NB4 (cell line): Measurements from ENCODE around the gene ARID1B.

Experiments
- DNase-seq: peaks from one replicate; pipeline ENCODE4 v3.0.0; 2010; ENCODE audit warnings: low read depth
- H3K4me3 ChIP-seq: one replicate; pipeline ENCODE4 v1.5.1; 2011; ENCODE audit warnings: mild to moderate bottlenecking, low read depth, low read length, moderate library complexity
- MYC ChIP-seq: IDR thresholded peaks from 2 replicates; pipeline ENCODE4 v1.6.1; 2011; ENCODE audit warnings: low read depth, low read length
- POLR2A ChIP-seq: IDR thresholded peaks from 2 replicates; pipeline ENCODE4 v1.6.1; 2011; ENCODE audit warnings: mild to moderate bottlenecking; ENCODE audit not compliant: insufficient read length; ENCODE audit errors: extremely low read depth
- TF ChIP-seq, protein P1 (sequence below): IDR thresholded peaks from 2 replicates; pipeline ENCODE4 v1.6.1; 2011; ENCODE audit warnings: low read depth, low read length
- TF ChIP-seq, protein P2 (sequence below): IDR thresholded peaks from one replicate; pipeline ENCODE4 v1.5.1; 2012; ENCODE audit warnings: low read depth, low read length

The ARID1B gene

DNA sequence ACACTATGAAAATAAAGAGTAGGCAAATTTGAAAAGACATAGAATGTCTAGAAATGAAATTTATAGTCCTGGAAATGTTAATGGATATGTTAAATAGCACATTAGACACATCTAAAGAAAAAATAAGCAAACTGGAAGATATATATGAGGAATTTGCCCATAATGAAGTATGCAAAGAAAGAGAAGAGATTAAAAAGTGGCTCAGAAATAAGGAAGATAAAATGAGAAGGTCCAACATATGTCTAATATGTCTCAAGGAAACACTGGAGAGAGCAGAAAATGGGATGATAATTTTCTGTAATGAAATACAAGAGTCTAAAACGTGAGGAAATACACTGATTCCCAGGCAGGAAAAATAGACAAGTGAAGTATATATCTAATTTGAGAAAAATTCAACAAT, 36.6 kb upstream of the ARID1B start:
- TF ChIP-seq, protein P1, sequence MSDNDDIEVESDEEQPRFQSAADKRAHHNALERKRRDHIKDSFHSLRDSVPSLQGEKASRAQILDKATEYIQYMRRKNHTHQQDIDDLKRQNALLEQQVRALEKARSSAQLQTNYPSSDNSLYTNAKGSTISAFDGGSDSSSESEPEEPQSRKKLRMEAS: no peak
- TF ChIP-seq MYC: no peak
- TF ChIP-seq POLR2A: no peak
- TF ChIP-seq, protein P2, sequence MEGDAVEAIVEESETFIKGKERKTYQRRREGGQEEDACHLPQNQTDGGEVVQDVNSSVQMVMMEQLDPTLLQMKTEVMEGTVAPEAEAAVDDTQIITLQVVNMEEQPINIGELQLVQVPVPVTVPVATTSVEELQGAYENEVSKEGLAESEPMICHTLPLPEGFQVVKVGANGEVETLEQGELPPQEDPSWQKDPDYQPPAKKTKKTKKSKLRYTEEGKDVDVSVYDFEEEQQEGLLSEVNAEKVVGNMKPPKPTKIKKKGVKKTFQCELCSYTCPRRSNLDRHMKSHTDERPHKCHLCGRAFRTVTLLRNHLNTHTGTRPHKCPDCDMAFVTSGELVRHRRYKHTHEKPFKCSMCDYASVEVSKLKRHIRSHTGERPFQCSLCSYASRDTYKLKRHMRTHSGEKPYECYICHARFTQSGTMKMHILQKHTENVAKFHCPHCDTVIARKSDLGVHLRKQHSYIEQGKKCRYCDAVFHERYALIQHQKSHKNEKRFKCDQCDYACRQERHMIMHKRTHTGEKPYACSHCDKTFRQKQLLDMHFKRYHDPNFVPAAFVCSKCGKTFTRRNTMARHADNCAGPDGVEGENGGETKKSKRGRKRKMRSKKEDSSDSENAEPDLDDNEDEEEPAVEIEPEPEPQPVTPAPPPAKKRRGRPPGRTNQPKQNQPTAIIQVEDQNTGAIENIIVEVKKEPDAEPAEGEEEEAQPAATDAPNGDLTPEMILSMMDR: no peak
- no peak overlapping the region for H3K4me3 ChIP-seq
- DNase-seq: no peak

DNA sequence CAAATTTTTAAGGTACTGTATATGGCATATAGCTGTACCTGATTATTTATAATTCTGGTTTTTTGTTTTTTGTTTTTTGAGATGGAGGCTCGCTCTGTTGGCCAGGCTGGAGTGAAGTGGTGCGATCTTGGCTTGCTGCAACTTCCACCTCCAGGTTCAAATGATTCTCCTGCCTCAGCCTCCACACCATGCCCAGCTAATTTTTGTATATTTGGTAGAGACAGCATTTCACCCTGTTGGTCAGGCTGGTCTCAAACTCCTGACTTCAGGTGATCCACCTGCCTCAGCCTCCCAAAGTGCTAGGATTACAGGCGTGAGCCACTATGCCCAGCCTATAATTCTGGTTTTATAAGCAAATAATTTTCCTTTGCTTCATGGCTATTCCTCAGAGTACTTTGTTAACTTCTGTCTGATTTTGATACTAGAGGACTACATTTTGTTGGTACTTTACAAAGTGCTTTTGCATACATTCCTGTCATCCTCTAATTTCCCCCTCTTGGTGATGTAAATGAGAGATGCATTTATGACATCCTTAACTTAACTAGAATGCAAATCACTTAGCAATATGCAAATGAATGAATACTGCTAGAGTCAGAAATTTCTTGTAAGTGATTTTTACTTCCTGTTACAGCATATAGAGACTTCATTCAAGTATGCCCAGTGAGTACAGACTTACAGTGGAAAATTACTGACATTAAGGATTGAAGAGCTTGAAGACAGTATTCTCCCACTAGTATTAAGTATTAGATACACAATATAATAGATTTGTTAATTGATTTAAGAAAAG, 35.7 kb upstream of the ARID1B start:
- no peak overlapping the region for H3K4me3 ChIP-seq
- DNase-seq: no peak
- TF ChIP-seq POLR2A: no peak
- TF ChIP-seq, protein P2: no peak
- TF ChIP-seq MYC: no peak
- TF ChIP-seq, protein P1: no peak

DNA sequence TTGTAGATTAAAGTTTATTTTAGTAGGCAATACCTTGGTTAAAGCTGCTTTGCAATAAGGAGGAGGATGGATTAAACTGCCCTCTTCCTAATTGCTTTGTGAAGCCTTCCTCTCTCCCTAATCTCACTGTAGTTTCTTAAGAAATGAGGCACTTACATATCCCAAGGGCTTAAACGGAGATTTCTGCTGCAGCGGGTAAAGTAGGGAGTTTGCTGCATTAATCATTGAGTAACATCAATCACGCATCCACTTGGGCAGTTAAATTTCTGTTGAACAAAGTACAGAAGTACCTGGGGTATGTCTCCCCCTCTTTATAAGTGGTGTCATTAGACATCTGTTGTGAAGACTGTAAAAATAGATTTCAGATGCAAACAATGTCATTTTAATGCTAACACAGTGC, 29.5 kb upstream of the ARID1B start:
- no peak for DNase-seq
- TF ChIP-seq POLR2A (no peak), MYC (no peak)
- TF ChIP-seq, protein P2: no peak
- TF ChIP-seq, protein P1: no peak
- H3K4me3 ChIP-seq: no peak overlapping the region

DNA sequence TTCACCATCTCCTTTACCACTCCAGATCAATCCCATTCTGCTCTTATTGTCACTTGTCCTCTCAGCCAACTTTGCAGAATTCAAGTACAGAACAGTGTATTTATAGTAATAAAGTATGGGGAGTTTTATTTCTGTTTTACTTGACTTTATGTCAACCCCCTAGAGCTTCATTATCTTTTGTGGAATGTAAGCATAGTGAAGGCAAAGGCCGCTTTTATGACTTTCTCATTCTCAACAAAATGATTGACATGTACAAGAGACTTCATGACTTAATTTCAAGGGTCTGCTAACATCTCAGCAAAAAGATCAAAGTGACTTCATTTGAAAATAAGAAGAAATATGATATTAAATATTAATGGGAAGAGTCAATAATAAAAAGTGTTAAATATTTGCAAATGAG, 28.7 kb upstream of the ARID1B start:
- no peak overlapping the region for H3K4me3 ChIP-seq
- DNase-seq: no peak
- no peak for TF ChIP-seq POLR2A
- TF ChIP-seq, protein P1: no peak
- TF ChIP-seq MYC: no peak
- TF ChIP-seq, protein P2: no peak

DNA sequence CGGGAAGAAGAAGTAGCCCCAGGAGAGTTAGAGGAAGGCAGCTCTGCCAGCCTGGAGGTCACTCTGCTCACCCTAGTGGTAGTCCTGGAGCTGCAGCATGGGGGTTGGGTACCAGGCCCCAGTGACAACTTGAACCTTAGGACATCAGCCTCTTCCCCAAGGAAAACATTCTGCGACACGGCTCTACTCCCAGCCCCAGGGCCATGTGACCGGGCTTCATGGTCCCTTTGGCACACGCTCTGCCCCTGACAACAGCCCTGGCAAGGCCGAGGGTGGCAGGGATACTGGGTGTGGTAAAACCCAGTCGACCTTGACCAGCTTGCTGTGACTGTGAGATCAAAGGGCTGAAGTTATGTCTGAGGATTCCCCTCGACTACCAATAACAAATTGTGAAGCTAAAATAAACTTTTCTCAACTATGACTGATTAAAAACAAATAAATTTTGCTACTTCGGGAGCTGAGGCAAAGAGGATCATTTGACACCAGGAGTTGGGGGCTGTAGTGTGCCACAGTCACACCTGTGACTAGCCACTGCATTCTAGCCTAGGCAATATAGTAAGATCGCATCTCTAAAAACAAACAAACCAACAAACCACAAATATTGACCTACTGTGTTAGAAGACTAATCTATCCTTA, 24.4 kb upstream of the ARID1B start:
- TF ChIP-seq, protein P1: no peak
- TF ChIP-seq POLR2A (no peak), MYC (no peak)
- TF ChIP-seq, protein P2: no peak
- DNase-seq: peak; percentile 16
- H3K4me3 ChIP-seq: no peak overlapping the region
